OCI-LY1 (cell line): ENCODE measurements around the gene ATAD3A.

ENCODE experiments used
- H2AFZ ChIP-seq: fragments of 200-600 bp; sonication (generic), shearing (Covaris generic); 2 replicates; pipeline ENCODE4 v1.6.0; 2014; ENCODE audit warnings: antibody characterized with exemption, mild to moderate bottlenecking, low read length
- H3F3A ChIP-seq: fragments of 200-600 bp; sonication (generic), shearing (Covaris generic); 2 replicates; pipeline ENCODE4 v1.6.0; 2014; ENCODE audit warnings: mild to moderate bottlenecking, antibody characterized with exemption, low read length, moderate library complexity; ENCODE audit not compliant: insufficient read depth
- H3K27ac ChIP-seq: fragments of 200-600 bp; sonication (generic); 2 replicates; pipeline ENCODE4 v1.5.1; 2014; ENCODE audit warnings: low read length, mixed run types, mild to moderate bottlenecking, low read depth; ENCODE audit not compliant: poor library complexity, severe bottlenecking
- H3K27me3 ChIP-seq: fragments of 200-600 bp; sonication (generic); 2 replicates; pipeline ENCODE4 v1.6.0; 2014; ENCODE audit warnings: antibody characterized with exemption, mild to moderate bottlenecking, low read length, moderate library complexity; ENCODE audit not compliant: insufficient read depth
- H3K36me3 ChIP-seq: fragments of 200-600 bp; sonication (generic); 2 replicates; pipeline ENCODE4 v1.6.1; 2014; ENCODE audit warnings: mild to moderate bottlenecking, antibody characterized with exemption, low read length, moderate library complexity, mixed read lengths; ENCODE audit not compliant: insufficient read depth
- H3K4me1 ChIP-seq: fragments of 200-600 bp; sonication (generic); 2 replicates; pipeline ENCODE4 v1.5.1; 2014; ENCODE audit warnings: mild to moderate bottlenecking, low read length, moderate library complexity; ENCODE audit not compliant: insufficient read depth, severe bottlenecking
- H3K4me2 ChIP-seq: fragments of 200-600 bp; sonication (generic), shearing (Covaris generic); 2 replicates; pipeline ENCODE4 v1.6.1; 2014; ENCODE audit warnings: low read length
- H3K4me3 ChIP-seq: fragments of 200-600 bp; sonication (generic); 2 replicates; pipeline ENCODE4 v1.5.1; 2014; ENCODE audit warnings: low read length, low read depth, mild to moderate bottlenecking, mixed read lengths; ENCODE audit not compliant: poor library complexity, severe bottlenecking
- H3K79me2 ChIP-seq: fragments of 200-600 bp; shearing (Covaris generic); 2 replicates; pipeline ENCODE4 v1.6.1; 2016; ENCODE audit warnings: mixed run types, low read length, mixed read lengths; ENCODE audit not compliant: insufficient read depth
- H3K9ac ChIP-seq: fragments of 200-600 bp; sonication (generic), shearing (Covaris generic); 2 replicates; pipeline ENCODE4 v1.6.1; 2014; ENCODE audit warnings: mild to moderate bottlenecking, low read length, mixed read lengths
- H3K9me2 ChIP-seq: fragments of 200-600 bp; sonication (generic), shearing (Covaris generic); 2 replicates; pipeline ENCODE4 v1.6.1; 2014; ENCODE audit warnings: low read depth, mild to moderate bottlenecking, low read length, mixed read lengths
- H3K9me3 ChIP-seq: fragments of 200-600 bp; shearing (Covaris generic); 2 replicates; pipeline ENCODE4 v1.6.1; 2014; ENCODE audit warnings: low read length, mixed read lengths
- H4K20me1 ChIP-seq: fragments of 200-600 bp; sonication (generic), shearing (Covaris generic); 2 replicates; pipeline ENCODE4 v1.6.0; 2016; ENCODE audit warnings: mild to moderate bottlenecking, low read length; ENCODE audit not compliant: insufficient read depth
- EZH2 ChIP-seq: fragments of 200-600 bp; sonication (generic), shearing (Covaris generic); IDR thresholded peaks from 2 replicates; pipeline ENCODE4 v1.8.0; 2017; ENCODE audit warnings: borderline replicate concordance, mixed run types, mild to moderate bottlenecking, antibody characterized with exemption, low read length, moderate library complexity, mixed read lengths
- TF ChIP-seq, protein P1 (sequence below): fragments of 200-600 bp; sonication (generic), shearing (Covaris generic); IDR thresholded peaks from 2 replicates; pipeline ENCODE4 v1.5.1; 2017; ENCODE audit warnings: mild to moderate bottlenecking, antibody characterized with exemption, low read length, moderate library complexity, mixed read lengths

The ATAD3A gene

DNA sequence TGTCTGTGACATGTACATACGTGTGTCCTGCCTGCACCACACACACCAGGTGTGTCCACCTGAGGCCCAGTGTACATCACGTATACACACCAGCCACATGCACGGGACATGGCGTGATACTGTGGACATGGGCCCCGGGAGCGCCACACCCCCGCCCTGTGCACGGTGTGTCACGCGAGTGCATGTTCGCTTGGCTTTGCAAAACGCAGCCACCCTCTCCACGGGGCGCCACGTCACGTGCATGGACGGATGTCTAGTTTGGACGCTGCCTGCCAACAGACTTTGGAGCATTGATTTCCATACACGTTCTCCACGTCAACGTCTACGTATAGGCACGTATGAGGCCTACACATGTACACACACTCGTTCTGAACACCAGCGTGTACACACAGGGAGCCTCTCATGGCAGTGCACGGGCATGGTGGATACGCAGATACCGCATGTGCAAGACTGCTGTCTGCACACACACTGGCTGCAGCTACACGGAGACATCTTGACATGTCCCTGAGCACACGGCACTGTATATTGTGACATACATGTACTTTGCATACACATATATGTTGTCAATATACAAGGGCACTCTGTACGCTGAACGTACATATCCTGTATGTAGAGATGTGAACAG is 25.8 kb downstream of the ATAD3A start:
- H3F3A ChIP-seq, result no peaks in the 10 kb centered on the region
- no peaks in the 10 kb centered on the region; the same call in 1 of the 2 replicates for H3K27me3 ChIP-seq
- no peaks in the 10 kb centered on the region for H3K9me2 ChIP-seq
- H3K79me2 ChIP-seq, result no peaks in the 10 kb centered on the region
- H4K20me1 ChIP-seq, result no peaks in the 10 kb centered on the region
- H3K4me3 ChIP-seq, result no peak overlapping the region
- no peak overlapping the region for H2AFZ ChIP-seq
- H3K9me3 ChIP-seq, result no peaks in the 10 kb centered on the region
- no peaks in the 10 kb centered on the region for H3K4me1 ChIP-seq
- no peak for TF ChIP-seq EZH2
- TF ChIP-seq, protein P1, sequence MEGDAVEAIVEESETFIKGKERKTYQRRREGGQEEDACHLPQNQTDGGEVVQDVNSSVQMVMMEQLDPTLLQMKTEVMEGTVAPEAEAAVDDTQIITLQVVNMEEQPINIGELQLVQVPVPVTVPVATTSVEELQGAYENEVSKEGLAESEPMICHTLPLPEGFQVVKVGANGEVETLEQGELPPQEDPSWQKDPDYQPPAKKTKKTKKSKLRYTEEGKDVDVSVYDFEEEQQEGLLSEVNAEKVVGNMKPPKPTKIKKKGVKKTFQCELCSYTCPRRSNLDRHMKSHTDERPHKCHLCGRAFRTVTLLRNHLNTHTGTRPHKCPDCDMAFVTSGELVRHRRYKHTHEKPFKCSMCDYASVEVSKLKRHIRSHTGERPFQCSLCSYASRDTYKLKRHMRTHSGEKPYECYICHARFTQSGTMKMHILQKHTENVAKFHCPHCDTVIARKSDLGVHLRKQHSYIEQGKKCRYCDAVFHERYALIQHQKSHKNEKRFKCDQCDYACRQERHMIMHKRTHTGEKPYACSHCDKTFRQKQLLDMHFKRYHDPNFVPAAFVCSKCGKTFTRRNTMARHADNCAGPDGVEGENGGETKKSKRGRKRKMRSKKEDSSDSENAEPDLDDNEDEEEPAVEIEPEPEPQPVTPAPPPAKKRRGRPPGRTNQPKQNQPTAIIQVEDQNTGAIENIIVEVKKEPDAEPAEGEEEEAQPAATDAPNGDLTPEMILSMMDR, result no peak
- no peak overlapping the region for H3K27ac ChIP-seq
- peaks cover 22% of the 10 kb centered on the region for H3K36me3 ChIP-seq
- H3K4me2 ChIP-seq, result no peak overlapping the region
- no peak overlapping the region for H3K9ac ChIP-seq

DNA sequence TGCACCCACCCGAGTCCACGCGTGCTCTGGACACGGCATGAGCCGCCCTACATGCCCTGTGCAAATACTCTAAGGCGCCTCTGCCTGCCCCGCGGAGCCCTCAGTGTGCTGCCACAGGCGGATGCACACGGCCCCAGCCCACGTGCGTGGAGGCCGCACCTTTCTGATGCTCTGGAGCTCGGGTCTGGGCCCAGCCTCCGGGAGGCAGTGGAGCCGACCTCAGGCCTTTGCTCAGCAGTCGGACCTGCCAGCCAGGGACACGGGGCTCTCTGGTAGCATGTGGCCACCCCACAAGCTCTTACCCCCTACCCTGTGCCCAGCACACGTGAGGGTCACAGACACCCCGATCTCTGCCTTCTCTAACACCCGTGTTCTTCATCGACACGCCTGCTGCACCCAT is 26.4 kb downstream of the ATAD3A start:
- TF ChIP-seq, protein P1, result no peak
- TF ChIP-seq EZH2, result no peak
- Histone ChIP-seq H4K20me1 (no peaks in the 10 kb centered on the region), H3K4me2 (no peak overlapping the region), H3K4me1 (no peaks in the 10 kb centered on the region), H3F3A (no peaks in the 10 kb centered on the region), H2AFZ (no peak overlapping the region), H3K27ac (no peak overlapping the region), H3K27me3 (no peaks in the 10 kb centered on the region; the same call in 1 of the 2 replicates), H3K9me2 (no peaks in the 10 kb centered on the region), H3K9me3 (no peaks in the 10 kb centered on the region), H3K79me2 (no peaks in the 10 kb centered on the region), H3K36me3 (peaks cover 28% of the 10 kb centered on the region), H3K4me3 (no peak overlapping the region), H3K9ac (no peak overlapping the region)

DNA sequence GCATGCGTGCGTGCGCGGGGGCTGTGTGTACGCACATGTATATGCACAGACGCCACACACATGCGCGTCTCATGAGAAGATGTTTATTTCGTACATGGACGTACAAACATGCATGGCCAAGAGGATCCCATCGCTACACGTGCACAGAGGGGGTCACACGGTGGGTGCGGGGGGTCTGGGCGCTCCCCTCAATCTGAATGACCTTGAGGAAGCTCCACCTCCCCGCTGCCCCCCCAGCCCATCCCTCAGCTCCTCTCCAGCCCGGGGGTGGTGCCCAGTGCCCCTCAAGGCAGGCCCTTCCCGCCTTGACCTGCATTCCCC is 27.0 kb downstream of the ATAD3A start:
- Histone ChIP-seq H3K27me3 (no peaks in the 10 kb centered on the region; the same call in 1 of the 2 replicates), H2AFZ (no peak overlapping the region), H4K20me1 (no peaks in the 10 kb centered on the region), H3K4me1 (no peaks in the 10 kb centered on the region), H3K36me3 (peaks cover 29% of the 10 kb centered on the region), H3K9me3 (no peaks in the 10 kb centered on the region), H3F3A (no peaks in the 10 kb centered on the region), H3K4me3 (no peak overlapping the region), H3K9me2 (no peaks in the 10 kb centered on the region), H3K79me2 (no peaks in the 10 kb centered on the region), H3K27ac (no peak overlapping the region), H3K4me2 (no peak overlapping the region), H3K9ac (no peak overlapping the region)
- TF ChIP-seq, protein P1, result no peak
- no peak for TF ChIP-seq EZH2
